Effector CD4-positive, alpha-beta T cell (primary cell): ENCODE measurements around the gene ST3GAL4.
"Not testable (repeated sequence)": the region's sequence is repeated elsewhere in the genome, so short reads cannot be mapped to it uniquely, and the experiment has no call there.

Source experiments
- DNase-seq: peaks from one replicate; pipeline ENCODE4 v3.0.0-alpha.2; 2020
- total RNA-seq: gene quantifications from one replicate; lab custom pipeline; 2026; lab: John Stamatoyannopoulos, UW

The ST3GAL4 gene
- 2.4 reads per million, percentile 7 among the genes with 10 or more reads in this experiment for total RNA-seq

DNA sequence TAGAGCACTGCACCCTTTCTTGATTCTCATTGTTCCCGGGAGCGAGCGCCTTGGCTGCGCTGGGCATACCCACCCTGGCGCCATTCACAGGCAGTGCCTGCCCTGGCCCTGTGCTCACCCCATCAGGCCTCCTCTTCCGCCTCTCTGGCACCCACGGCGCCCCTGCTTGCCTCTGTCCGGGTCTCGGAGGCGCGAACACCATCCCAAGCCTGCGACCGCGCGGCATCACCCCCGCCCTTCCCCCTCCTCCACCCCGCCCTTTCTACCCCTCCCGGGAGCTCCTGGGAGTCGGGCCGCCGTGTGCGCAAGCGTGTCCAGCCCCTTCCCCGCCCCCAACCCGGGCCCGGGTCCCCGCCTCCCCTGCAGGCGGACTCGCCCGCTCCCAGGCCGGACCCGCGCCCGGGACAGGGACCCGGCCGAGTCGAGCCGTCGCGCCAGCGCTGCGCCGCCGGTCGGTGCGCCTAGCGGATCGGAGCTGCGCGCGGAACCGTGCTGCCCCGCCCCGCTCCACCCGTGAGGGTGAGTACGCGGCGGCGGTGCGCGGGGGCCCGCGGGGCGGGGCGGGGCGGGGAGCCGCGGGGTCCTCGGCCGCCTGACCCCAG, at the start of gene ST3GAL4:
ST3GAL4 (plus strand) TSS at position 363 of the 602 bp plus-strand sequence. CDS start 50,470 bp downstream, outside the sequence.
- peak; percentile 24 for DNase-seq

DNA sequence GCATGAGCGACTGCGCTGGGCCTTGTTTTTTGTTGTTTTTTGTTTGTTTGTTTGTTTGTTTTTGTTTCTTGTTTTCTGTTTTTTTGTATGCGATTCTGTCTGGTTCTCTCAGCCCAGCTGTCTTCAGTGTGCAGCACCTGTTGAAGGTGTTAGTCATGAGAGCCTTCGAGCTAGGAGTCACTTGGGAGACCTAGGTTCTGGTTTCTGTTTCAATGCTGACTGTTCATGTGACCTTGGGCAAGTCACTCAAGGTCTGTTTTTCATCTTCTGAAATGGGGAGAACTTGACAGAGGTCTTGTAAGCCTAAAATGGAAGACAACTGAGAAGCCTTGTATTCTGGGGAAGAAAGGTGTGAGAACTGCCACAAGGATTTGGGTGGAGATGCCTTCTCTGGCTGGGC, 49.8 kb upstream of the ST3GAL4 start:
- DNase-seq: no peak

GRCh38 chr11:126307706-126308105, 47.8 kb upstream of the ST3GAL4 start:
- no peak for DNase-seq

GRCh38 chr11:126308271-126308671, 47.2 kb upstream of the ST3GAL4 start:
- DNase-seq: no peak

GRCh38 chr11:126308771-126309170, 46.7 kb upstream of the ST3GAL4 start:
- not testable (repeated sequence) for DNase-seq

DNA sequence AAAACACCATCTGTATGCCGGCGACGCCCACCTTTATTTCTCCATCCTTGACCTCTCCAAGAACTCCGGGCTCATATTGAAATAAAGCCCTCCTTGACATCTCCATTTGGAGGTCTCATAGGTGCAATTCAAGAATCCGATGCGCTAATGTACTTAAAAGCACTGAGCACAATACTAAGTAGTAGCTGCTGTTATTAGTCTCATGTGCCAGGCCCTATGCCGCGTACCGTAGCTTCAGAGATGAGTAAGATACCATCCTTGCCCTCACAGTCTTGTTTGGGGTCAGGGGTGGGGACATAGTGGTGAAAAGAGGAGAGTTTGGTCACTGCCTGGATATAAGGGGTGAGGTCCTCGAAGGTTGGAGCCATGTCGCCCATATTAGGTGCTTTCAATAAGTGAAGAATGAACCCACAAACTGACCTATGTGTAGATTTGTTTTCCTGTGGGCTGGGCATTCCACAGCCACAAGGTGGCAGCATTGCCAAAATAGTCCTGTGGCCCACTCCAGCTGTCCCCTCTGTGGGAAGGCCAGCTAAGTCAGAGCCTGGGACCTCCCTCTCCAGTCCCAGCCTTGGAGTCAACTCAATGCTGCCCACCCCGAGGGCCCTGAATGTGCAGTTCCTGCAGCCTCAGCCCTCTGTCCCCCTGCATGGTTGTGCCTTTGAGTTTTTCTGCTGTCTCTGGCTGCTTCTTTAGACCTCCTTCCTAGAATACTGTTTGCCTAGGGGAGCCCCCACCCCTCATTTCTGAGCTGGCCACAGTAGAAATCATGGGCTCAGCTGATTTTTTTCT, 45.1 kb upstream of the ST3GAL4 start:
- DNase-seq: peak; percentile 29

GRCh38 chr11:126310992-126311310, 44.5 kb upstream of the ST3GAL4 start:
- DNase-seq: no peak

DNA sequence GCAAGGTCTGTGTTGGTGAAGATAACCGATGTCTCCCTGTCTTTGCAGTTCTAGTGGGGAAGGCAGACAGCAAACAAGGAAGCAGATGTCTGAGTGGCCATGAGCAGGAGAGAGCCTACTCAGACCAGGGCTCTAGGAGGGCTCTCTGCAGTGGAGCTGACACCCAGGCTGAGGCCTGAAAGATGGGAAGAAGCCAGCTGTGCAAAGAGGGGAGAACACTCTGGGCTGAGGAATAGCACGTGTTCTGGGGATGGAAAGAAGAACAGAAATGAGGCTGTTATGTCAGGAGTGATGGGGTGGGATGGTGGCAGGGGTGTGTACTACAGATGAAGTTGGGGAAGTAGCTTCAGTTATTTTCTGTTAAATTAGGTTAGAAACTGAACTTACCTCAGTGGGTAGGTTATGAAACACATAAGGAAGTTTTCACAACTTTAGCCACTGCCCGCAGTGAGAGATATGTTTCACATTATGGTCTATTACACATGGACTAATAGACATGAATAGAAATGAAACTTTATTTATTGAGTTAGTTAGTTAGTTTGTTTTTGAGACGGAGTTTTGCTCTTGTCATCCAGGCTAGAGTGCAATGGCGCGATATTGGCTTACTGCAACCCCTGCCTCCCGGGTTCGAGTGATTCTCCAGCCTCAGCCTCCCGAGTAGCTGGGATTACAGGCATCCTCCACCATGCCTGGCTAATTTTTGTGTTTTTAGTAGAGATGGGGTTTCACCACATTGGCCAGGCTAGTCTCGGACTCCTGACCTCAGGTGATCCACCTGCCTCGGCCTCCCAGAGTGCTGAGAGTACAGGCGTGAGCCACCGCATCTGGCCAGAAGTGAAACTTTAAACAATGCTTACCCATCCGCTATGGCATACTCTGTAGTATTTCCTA, 43.8 kb upstream of the ST3GAL4 start:
- DNase-seq: no peak

GRCh38 chr11:126312961-126313360, 42.5 kb upstream of the ST3GAL4 start:
- DNase-seq: no peak

GRCh38 chr11:126313826-126314225, 41.7 kb upstream of the ST3GAL4 start:
- no peak for DNase-seq

DNA sequence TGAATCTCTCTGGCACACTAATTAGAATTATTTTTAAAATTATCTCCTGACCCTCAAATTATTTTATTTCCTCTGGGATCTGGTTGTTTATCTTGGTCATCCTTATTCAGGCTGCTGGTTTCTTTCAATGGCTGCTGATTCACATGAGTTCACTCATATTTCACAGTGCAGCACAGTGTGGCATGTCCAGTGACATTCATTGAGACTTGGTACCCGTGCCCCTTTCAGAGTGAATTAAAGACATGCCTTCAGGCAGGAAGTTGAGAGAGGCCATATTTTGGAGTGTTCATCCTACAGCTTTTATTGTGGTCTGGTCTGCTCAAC, 38.1 kb upstream of the ST3GAL4 start:
- no peak for DNase-seq

GRCh38 chr11:126317756-126318573, 37.5 kb upstream of the ST3GAL4 start:
- no peak for DNase-seq

DNA sequence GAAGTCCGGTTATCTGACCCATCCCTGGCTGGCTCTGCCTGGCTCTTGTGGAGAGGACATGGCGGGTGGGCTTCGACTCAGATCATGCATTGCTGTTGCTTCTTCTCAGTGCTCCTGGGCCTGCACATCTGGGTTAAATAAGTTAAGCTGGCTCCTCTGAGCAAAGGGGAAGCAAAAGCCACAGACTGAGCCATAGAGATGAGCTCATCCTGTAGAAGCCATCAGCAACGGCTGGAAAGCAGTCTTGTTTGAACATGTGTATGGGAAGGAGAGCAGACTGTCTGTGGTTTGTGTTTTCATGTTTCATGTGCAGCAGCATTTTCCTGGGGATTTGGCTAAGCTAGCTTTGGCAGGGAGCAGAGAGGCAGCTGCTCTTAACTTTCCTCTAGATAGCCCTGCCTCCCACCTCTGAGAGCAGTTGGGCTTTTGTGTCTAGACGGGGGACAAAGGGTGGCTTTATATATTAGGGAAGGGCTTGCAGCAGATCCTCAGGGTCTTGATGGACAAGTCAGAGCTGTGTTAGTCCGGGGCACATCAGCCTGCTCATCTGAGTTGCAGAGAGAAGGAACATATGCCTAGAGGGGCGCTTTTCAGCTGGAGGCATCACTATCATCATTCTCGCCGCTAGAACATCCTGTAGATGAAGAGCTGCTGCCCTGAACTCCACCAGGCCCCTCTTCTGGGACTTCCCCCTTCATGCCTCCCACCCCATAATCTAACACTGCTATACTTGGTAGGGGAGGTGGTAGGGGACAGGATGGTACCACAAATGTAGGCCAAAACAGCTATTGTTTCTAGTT, 36.7 kb upstream of the ST3GAL4 start:
- no peak for DNase-seq

GRCh38 chr11:126319374-126319740, 36.1 kb upstream of the ST3GAL4 start:
- no peak for DNase-seq

DNA sequence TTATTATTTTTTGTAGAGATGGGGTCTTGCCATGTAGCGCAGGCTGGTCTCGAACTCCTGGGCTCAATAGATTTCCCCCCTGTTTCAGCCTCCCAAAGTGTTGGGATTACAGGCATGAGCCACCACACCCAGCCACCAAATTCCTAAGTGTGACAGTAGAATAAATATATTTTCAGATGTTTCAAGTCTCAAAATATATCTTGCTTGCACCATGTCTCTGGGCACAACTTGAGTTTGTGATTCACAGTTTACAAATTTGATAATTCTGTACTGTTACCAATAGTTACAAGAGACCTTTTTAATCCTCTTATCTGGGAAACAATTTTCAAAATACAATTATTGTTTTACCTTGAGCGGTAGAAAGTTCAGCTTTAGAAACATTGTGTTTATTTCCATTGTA, 32.5 kb upstream of the ST3GAL4 start:
- no peak for DNase-seq

DNA sequence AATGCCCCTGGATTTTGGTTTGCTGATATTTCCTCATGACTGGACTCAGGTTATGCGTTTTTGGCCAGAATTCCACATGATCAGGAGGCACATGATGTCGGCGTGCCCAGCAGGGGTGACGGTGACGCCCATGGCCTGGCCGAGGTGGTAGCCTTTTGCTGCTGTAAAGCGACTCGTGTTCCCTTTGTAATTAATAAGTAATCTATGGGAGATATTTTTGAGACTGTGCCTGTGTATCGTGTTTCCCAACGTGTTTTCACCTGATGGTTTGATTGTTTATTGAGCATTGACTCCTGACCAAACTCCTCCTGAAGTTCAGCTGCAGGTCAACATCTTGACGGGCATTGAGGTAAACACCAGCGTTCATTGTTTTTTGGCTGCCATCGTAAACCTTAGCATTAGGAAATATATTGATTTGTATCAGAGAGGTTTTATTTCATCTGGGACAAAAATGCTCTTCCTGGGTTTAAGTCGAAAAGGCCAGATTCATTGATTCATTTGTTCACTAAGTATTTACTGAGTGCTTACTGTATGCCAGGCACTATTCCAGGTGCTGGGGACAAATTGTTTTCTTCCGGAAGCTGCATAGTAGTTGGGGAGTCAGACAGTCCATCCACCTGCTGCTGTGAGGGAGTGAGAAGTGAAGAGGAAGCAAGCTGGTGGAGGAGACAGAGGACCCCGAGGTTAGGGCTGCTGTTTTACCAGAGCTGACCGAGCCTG, 28.0 kb upstream of the ST3GAL4 start:
- no peak for DNase-seq

DNA sequence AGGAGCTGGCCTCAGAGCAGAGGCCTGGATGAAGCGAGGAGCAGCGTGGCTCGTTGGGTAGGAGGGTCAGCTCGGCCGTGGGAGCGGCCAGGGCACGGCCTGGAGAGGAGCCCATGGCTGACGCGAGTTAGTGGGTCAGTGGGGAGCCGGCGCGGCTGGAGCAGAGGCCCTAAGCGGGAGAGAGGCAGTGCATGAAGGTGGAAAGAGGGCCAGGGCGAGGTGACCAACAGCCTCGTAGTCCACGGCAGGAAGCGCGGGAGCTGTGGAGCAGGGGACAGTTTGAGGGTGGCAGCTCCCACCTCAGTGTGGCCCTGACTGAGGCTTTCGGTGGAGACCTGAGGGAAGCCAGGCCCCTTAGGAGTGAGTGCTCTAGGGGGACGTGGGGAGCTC, 27.5 kb upstream of the ST3GAL4 start:
- no peak for DNase-seq

DNA sequence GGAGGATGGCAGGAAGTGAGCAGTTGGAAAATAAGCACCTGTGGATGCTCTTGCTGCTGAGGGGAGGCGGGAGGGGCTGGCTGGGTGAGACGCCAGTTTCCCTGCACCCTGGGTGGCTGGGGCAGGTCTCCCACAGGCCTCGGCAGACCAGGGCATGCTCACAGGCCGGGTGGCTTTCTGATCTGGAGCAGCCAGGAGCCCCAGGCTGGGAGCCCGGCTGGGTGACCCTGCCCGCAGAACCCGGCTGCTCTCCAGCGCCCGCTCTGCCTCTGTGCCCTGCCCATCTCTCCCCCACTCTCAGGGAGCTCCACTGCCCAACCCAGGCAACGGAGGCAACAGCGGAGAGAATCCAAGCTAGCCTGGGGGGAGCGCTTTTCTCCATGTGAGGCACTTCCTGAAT, 27.0 kb upstream of the ST3GAL4 start:
- no peak for DNase-seq

- DNase-seq: no peak
Measured at GRCh38 chr11:126328938-126329643, 26.4 kb upstream of the ST3GAL4 start.

- no peak for DNase-seq
Measured at GRCh38 chr11:126329644-126330211, 25.8 kb upstream of the ST3GAL4 start.
